K562 (cell line): ENCODE measurements around the gene URI1. TPM values are rescaled to one million over a fixed set of nuclear protein-coding genes. Genes with fewer than 3 reads are reported as not detected.

Source experiments
- ATAC-seq: fragments of 200-7000 bp; cut with Tn5 transposase; 3 replicates; pipeline ENCODE4 v1.9.1; 2020; ENCODE audit warnings: moderate library complexity
- BruUV-seq: library from RNA; stranded (reverse); fragments of 400-500 nt; replicated peaks from 2 replicates; lab custom pipeline; 2021; lab: Mats Ljungman, UMichigan
- CTCF ChIA-PET: fragments of 300-600 bp; formaldehyde crosslinking; extraction: SDS; loops from one replicate; lab custom pipeline; 2021; ENCODE audit warnings: low intra/inter-chr PET ratio; lab: Yijun Ruan, JAX
- POLR2A ChIA-PET: fragments of 300-600, 350-650 bp; sonication (Branson Sonifier 250); formaldehyde crosslinking; extraction: SDS; loops from one replicate; lab custom pipeline; 2021; ENCODE audit warnings: antibody characterized with exemption, inconsistent platforms; lab: Yijun Ruan, JAX
- DNase-seq, 4 experiments: peaks; one replicate each; pipeline versions ENCODE4 v3.0.0 to v3.0.0-alpha.2; 2011 to 2018; ENCODE audit warnings: low spot score in 3 of 4, mixed read lengths in 3 of 4; ENCODE audit errors: extremely low read depth in 1 of 4
- FAIRE-seq: peaks from 2 replicates; lab custom pipeline; 2011; peaks lifted over from hg19 to GRCh38; lab: Jason Lieb, UNC
- H2AFZ ChIP-seq: 2 replicates; pipeline ENCODE4 v1.6.0; 2011; ENCODE audit warnings: low read depth, low read length, control low read depth, inconsistent platforms
- H3K27ac ChIP-seq: fragments of 200-600 bp; 3 replicates; pipeline ENCODE4 v1.8.0; 2011; ENCODE audit warnings: low read depth, mild to moderate bottlenecking, control low read depth, inconsistent platforms, low read length, moderate library complexity, mixed read lengths; ENCODE audit errors: extremely low read depth
- H3K27me3 ChIP-seq, 2 experiments: fragments of 300-600 bp in 1 of 2; 2 replicates in 1 of 2; 3 replicates in 1 of 2; pipeline versions ENCODE4 v1.6.0 to v1.8.0; 2011; ENCODE audit warnings: inconsistent platforms in 2 of 2, low read length in 2 of 2, mild to moderate bottlenecking in 1 of 2, mixed read lengths in 1 of 2, moderate library complexity in 1 of 2; ENCODE audit not compliant: control insufficient read depth in 2 of 2, insufficient read depth in 2 of 2
- H3K36me3 ChIP-seq: fragments of 300-600 bp; 3 replicates; pipeline ENCODE4 v1.8.0; 2011; ENCODE audit warnings: mild to moderate bottlenecking, low read length, inconsistent platforms; ENCODE audit not compliant: control insufficient read depth, insufficient read depth
- H3K4me1 ChIP-seq, 2 experiments: fragments of 200-600 bp in 1 of 2; replicated peaks in 1 of 2; 2 replicates in 1 of 2; 3 replicates in 1 of 2; pipeline versions ENCODE4 v1.5.1 to v1.8.0; 2011; ENCODE audit warnings: inconsistent platforms in 2 of 2, low read length in 2 of 2, mild to moderate bottlenecking in 1 of 2, mixed read lengths in 1 of 2, moderate library complexity in 1 of 2; ENCODE audit not compliant: control insufficient read depth in 2 of 2, insufficient read depth in 2 of 2
- H3K4me2 ChIP-seq: 2 replicates; pipeline ENCODE4 v1.6.1; 2011; ENCODE audit warnings: low read length, control low read depth, inconsistent platforms, mixed read lengths; ENCODE audit not compliant: insufficient read depth
- H3K4me3 ChIP-seq: fragments of 200-600 bp; sonication (generic), shearing (Covaris generic); 2 replicates; pipeline ENCODE4 v1.5.1; 2016; ENCODE audit warnings: control low read depth, inconsistent platforms
- H3K79me2 ChIP-seq: fragments of 200-600 bp; 3 replicates; pipeline ENCODE4 v1.8.0; 2011; ENCODE audit warnings: low read length, inconsistent platforms; ENCODE audit not compliant: control insufficient read depth, insufficient read depth
- H3K9ac ChIP-seq, 2 experiments: 2 replicates each; pipeline versions ENCODE4 v1.6.0 to v1.6.1; 2011; ENCODE audit warnings: low read depth in 2 of 2, low read length in 2 of 2, control low read depth in 1 of 2, inconsistent platforms in 1 of 2, mild to moderate bottlenecking in 1 of 2, mixed read lengths in 1 of 2; ENCODE audit not compliant: insufficient read depth in 1 of 2
- H3K9me1 ChIP-seq: one replicate; pipeline ENCODE4 v1.6.0; 2011; ENCODE audit warnings: inconsistent platforms, mild to moderate bottlenecking, low read length, moderate library complexity; ENCODE audit not compliant: control insufficient read depth, insufficient read depth
- H3K9me3 ChIP-seq: replicated peaks from 2 replicates; pipeline ENCODE4 v1.5.1; 2011; ENCODE audit warnings: low read depth, low read length, inconsistent platforms; ENCODE audit not compliant: control insufficient read depth, insufficient read depth
- H4K20me1 ChIP-seq: replicated peaks from 2 replicates; pipeline ENCODE4 v1.6.1; 2011; ENCODE audit warnings: low read length, inconsistent platforms, mixed read lengths; ENCODE audit not compliant: control insufficient read depth, insufficient read depth
- BCLAF1 ChIP-seq, 2 experiments: fragments of 450-650 bp in 1 of 2; IDR thresholded peaks; 2 replicates each; pipeline ENCODE4 v1.6.1; 2011 to 2017; ENCODE audit warnings: low read depth in 2 of 2, antibody characterized with exemption in 1 of 2, borderline replicate concordance in 1 of 2, low read length in 1 of 2, mild to moderate bottlenecking in 1 of 2, mixed read lengths in 1 of 2; ENCODE audit not compliant: control insufficient read depth in 1 of 2
- ESRRA ChIP-seq: fragments of 450-650 bp; IDR thresholded peaks from 2 replicates; pipeline ENCODE4 v1.6.1; 2014; ENCODE audit warnings: low read depth, mild to moderate bottlenecking, moderate library complexity, borderline replicate concordance
- POLR3A ChIP-seq: IDR thresholded peaks from 2 replicates; pipeline ENCODE4 v1.6.1; 2011; ENCODE audit warnings: borderline replicate concordance, mild to moderate bottlenecking, moderate library complexity; ENCODE audit not compliant: insufficient read length, insufficient read depth; ENCODE audit errors: extremely low read depth
- RNF2 ChIP-seq: sonication (generic); IDR thresholded peaks from 2 replicates; pipeline ENCODE4 v1.6.1; 2016
- SMARCA4 ChIP-seq: fragments of 450-650 bp; IDR thresholded peaks from 2 replicates; pipeline ENCODE4 v1.6.1; 2016
- TEAD4 ChIP-seq, 2 experiments: sonication (generic) in 1 of 2; formaldehyde crosslinking in 1 of 2; IDR thresholded peaks; 2 replicates each; pipeline versions ENCODE4 v1.6.1 to v1.8.0; 2012 to 2022; ENCODE audit warnings: borderline replicate concordance in 1 of 2, inconsistent platforms in 1 of 2, low read length in 1 of 2, mild to moderate bottlenecking in 1 of 2, missing genetic modification reagents in 1 of 2
- ZKSCAN1 ChIP-seq: fragments of 150-350 bp; IDR thresholded peaks from 2 replicates; pipeline ENCODE4 v1.6.1; 2016; ENCODE audit warnings: low read depth, low read length
- WGBS: fragments of 100-300 bp; shearing (Covaris generic); methylation state at CpG from one replicate; pipeline ENCODE4 v1.1.6; 2016; ENCODE audit warnings: low coverage, mixed read lengths; ENCODE audit not compliant: insufficient coverage; ENCODE audit errors: missing lambda C conversion rate; 5-methylcytosine and 5-hydroxymethylcytosine counted together
- in situ Hi-C: fragments of 300-500 bp; cut with MboI; formaldehyde crosslinking; loops from 4 replicates; pipeline ENCODE4 v1.15.0; 2018; ENCODE audit warnings: inconsistent platforms, mixed read lengths
- intact Hi-C: fragments of 100-400 bp; cut with micrococcal nuclease; formaldehyde crosslinking; loops from 2 replicates; pipeline ENCODE4 v1.14.2; 2022
- polyA plus RNA-seq, 8 experiments: library from polyadenylated mRNA; depleted of rRNA in 4 of 8; stranded (reverse) in 5 of 8; unstranded in 3 of 8; fragments of >200 nt; fragmentation: Nextera tagmentation in 2 of 8; fragmentation: Illumina TruSeq in 1 of 8; extraction: Ambion mirVana in 2 of 8; extraction: Trizol in 1 of 8; gene quantifications; 2 replicates each; pipeline versions ENCODE4 v1.2.1 to v1.2.3, GENCODE V29; 2011 to 2014; ENCODE audit warnings: inconsistent platforms in 1 of 8, missing spikeins in 1 of 8
- total RNA-seq, 7 experiments: library from RNA; depleted of rRNA in 6 of 7; stranded (reverse); fragments of >200 nt in 6 of 7; fragmentation: Illumina TruSeq in 2 of 7; extraction: Trizol in 2 of 7; gene quantifications; 2 replicates each; pipeline versions ENCODE4 v1.2.1 to v1.2.3, GENCODE V29; 2011 to 2021; ENCODE audit warnings: low replicate concordance in 1 of 7

Gene URI1
- total and polyA plus RNA-seq, 9 of the 15 experiments (the other 6 are each of a cell fraction or from before 2014, with no cell fraction given), result 16.9 to 87.4 (median 63.9) TPM

DNA sequence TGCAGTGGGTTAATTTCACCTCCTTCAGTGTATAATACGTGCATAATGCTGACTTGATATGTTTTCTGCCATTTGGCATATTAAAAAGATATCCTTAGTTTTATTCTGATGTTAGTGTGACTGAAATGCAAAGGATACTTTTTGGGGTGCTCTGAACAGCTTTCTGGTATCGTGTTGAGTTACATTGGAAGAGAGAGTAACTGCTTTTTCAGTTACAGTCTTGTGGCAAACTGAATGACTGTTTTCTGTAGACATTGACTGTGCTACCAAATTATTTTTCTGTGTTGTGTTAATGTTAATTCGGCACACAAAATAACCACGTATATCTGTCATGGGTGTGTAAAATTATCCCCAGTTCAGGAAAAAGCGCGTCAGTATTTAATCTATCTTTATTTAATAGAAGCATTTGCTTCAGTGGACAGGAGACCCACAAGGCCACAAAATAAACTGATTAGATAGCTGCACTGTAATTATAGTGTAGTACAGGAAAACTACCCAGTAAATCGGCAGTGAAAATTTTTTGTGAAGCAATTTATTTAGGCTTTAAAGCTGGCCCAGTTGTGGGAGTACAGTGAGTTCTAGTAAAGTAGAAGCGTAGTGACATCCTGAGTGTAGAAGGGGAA is 2.5 kb downstream of the URI1 start (continued):
- TF ChIP-seq BCLAF1 (IDR thresholded peaks at IDR 0.05; ENCODE audit: borderline replicate concordance in 1 of 2, control insufficient read depth in 1 of 2, low read depth in 2 of 2, low read length in 1 of 2), result no peak
- no peak for TF ChIP-seq TEAD4 (IDR thresholded peaks at IDR 0.05; ENCODE audit: low read length)
- TF ChIP-seq TEAD4 (CRISPR knock-in tag; IDR thresholded peaks at IDR 0.05; ENCODE audit: borderline replicate concordance), result no peak

DNA sequence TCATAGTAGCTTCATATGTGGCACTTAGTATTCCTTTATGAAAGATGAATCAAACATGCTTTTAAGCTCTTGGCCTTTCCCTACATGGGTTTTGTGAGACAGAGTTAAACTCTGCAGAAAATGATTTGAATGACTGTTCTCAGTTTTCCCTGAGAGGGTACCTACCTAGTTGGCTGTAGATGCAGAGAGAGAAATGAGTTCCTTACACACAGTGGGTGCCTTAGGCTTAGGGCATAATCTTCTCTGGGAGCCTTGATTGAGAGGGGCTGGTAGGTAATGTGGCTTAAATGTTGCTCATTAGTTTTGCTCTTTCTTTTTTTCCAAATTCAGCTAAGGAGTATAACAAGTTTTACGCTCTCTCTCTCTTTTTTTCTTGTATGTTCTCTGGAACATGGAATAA is 3.0 kb downstream of the URI1 start:
- 71% methylated on average over 1 of the region's 1 CpG for whole genome bisulfite sequencing
- peak overlapping the region; percentile 16; the same call in 1 of the 2 replicates for H3K4me3 ChIP-seq

More for the DNA sequence above, 3.0 kb downstream of the URI1 start:
- CTCF ChIA-PET, result no interaction called here
- TF ChIP-seq SMARCA4 (no peak), ESRRA (no peak), RNF2 (no peak), POLR3A (no peak), ZKSCAN1 (peak; percentile 96)
- Histone ChIP-seq H3K4me2 (peak overlapping the region; percentile 66), H3K27ac (peak overlapping the region; percentile 42; the same call in 2 of the 3 replicates), H4K20me1 (peaks cover 21% of the 10 kb centered on the region), H3K9ac (peak overlapping the region in 1 of 2 experiments; percentile 50; a peak in 2 of 4 replicates), H3K4me1 (peaks cover 14 to 24% of the 10 kb centered on the region in 2 experiments), H3K36me3 (peaks cover 11% of the 10 kb centered on the region; the same call in 1 of the 3 replicates), H2AFZ (no peak overlapping the region), H3K27me3 (no peaks in the 10 kb centered on the region), H3K9me1 (no peaks in the 10 kb centered on the region), H3K79me2 (peaks cover 70% of the 10 kb centered on the region), H3K9me3 (no peaks in the 10 kb centered on the region)
- DNase-seq (no peak), ATAC-seq (peak; percentile 19), FAIRE-seq (no peak)
- in situ Hi-C loops, result no loop called here
- POLR2A ChIA-PET, result interaction anchor here (0.6 to 1.8 kb wide), 7 partner anchors 10 to 326 kb away, joined by 3 to 7 read pairs (median 3); no protein-coding TSS in a partner anchor
- BruUV-seq, result no TSS peak
- intact Hi-C loops, result no loop called here
